ENCODE measurements around the gene CASK. TPM values are rescaled to one million over a fixed set of nuclear protein-coding genes. Genes with fewer than 3 reads are reported as not detected.

CASK gene
- total and polyA plus RNA-seq, 12 donors = 4.7 to 53.0 (median 41.3) TPM

GRCh38 chrX:41541386-41541785, 382.0 kb downstream of the CASK start:
- Histone ChIP-seq H3K36me3 (replicated peaks in 1 of 2) (no peaks in the 10 kb centered on the region), H3K27ac (no peak overlapping the region), H3K27me3 (no peaks in the 10 kb centered on the region), H3K4me3 (no peak overlapping the region), H3K4me1 (replicated peaks in 1 of 2) (no peaks in the 10 kb centered on the region), H3K9me3 (replicated peaks in 1 of 3) (no peaks in the 10 kb centered on the region)
- DNase-seq = no peak
- intact Hi-C loops (cut with DNase I) = no loop called here
- no peak for TF ChIP-seq POLR2A (IDR thresholded peaks at IDR 0.05)
- no peak for TF ChIP-seq CTCF (IDR thresholded peaks at IDR 0.05)
- 71 to 97% (median 84%) methylated on average over 2 of the region's 2 CpGs for WGBS, 4 donors

GRCh38 chrX:41538707-41539106, 384.6 kb downstream of the CASK start:
- Histone ChIP-seq H3K27ac (no peak overlapping the region), H3K27me3 (no peaks in the 10 kb centered on the region), H3K9me3 (replicated peaks in 1 of 3) (no peaks in the 10 kb centered on the region), H3K4me1 (replicated peaks in 1 of 2) (no peaks in the 10 kb centered on the region), H3K36me3 (replicated peaks in 1 of 2) (no peaks in the 10 kb centered on the region), H3K4me3 (no peak overlapping the region)
- DNase-seq = no peak
- WGBS, 4 donors = 82 to 96% (median 91%) methylated on average over 4 of the region's 4 CpGs
- TF ChIP-seq POLR2A (IDR thresholded peaks at IDR 0.05) (no peak), CTCF (IDR thresholded peaks at IDR 0.05) (no peak)
- intact Hi-C loops (cut with DNase I) = no loop called here

GRCh38 chrX:41530085-41530484, 393.3 kb downstream of the CASK start:
- no peak for TF ChIP-seq POLR2A (IDR thresholded peaks at IDR 0.05)
- no peak for TF ChIP-seq CTCF (IDR thresholded peaks at IDR 0.05)
- Histone ChIP-seq H3K36me3 (replicated peaks in 1 of 2) (peaks cover 0 to 10% of the 10 kb centered on the region in 2 donors), H3K27me3 (no peaks in the 10 kb centered on the region), H3K4me1 (replicated peaks in 1 of 2) (no peaks in the 10 kb centered on the region), H3K9me3 (replicated peaks in 1 of 3) (no peaks in the 10 kb centered on the region), H3K27ac (no peak overlapping the region), H3K4me3 (no peak overlapping the region)
- intact Hi-C loops (cut with DNase I) = no loop called here
- DNase-seq = no peak

GRCh38 chrX:41529221-41529620, 394.1 kb downstream of the CASK start:
- H3K9me3 ChIP-seq (replicated peaks in 1 of 3) = no peaks in the 10 kb centered on the region
- H3K36me3 ChIP-seq (replicated peaks in 1 of 2) = peaks cover 0 to 10% of the 10 kb centered on the region in 2 donors
- DNase-seq = no peak
- 82 to 97% (median 90%) methylated on average over 11 of the region's 11 CpGs for WGBS, 4 donors
- H3K27me3 ChIP-seq = no peaks in the 10 kb centered on the region
- no peak for TF ChIP-seq CTCF (IDR thresholded peaks at IDR 0.05)
- TF ChIP-seq POLR2A (IDR thresholded peaks at IDR 0.05) = no peak
- H3K27ac ChIP-seq = no peak overlapping the region
- no peaks in the 10 kb centered on the region for H3K4me1 ChIP-seq (replicated peaks in 1 of 2)
- H3K4me3 ChIP-seq = no peak overlapping the region
- intact Hi-C loops (cut with DNase I) = no loop called here

Data from adrenal gland (tissue), 12 donors.